ENCODE results near the gene TMEM139.
"Not testable (repeated sequence)": the region's sequence is repeated elsewhere in the genome, so short reads cannot be mapped to it uniquely, and the experiment has no call there.

Gene TMEM139

GRCh38 chr7:143288836-143289235, 4.1 kb downstream of the TMEM139 start:
- DNase-seq (ENCODE audit: low spot score) = no peak

GRCh38 chr7:143289421-143289820, 4.7 kb downstream of the TMEM139 start:
- DNase-seq (ENCODE audit: low spot score) = no peak

- DNase-seq (ENCODE audit: low spot score) = not testable (repeated sequence)
Observed at GRCh38 chr7:143289888-143290287, 5.1 kb downstream of the TMEM139 start.

GRCh38 chr7:143290293-143290692, 5.5 kb downstream of the TMEM139 start:
- no peak for DNase-seq (ENCODE audit: low spot score)

- no peak for DNase-seq (ENCODE audit: low spot score)
Observed at GRCh38 chr7:143292876-143293275, 8.1 kb downstream of the TMEM139 start.

DNA sequence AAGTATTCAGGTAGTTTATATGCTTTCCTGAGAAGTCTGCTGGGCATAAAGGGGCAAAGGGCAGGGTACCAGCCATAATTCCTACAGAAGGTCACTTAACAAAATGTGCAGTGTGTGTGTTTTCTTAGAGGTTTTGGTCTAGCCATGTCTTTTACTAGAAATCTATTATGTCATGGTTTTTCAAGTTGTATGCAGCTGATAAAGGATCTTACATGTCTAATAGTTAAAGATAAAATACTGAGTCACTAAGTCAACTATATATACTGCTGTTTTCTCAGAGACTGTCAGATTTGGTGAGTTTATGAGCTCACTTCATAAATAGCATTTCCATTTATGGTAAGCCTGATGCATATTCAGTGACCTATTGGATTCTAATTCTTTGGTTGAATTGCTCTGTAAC, 11.1 kb downstream of the TMEM139 start:
- no peak for DNase-seq (ENCODE audit: low spot score)

DNA sequence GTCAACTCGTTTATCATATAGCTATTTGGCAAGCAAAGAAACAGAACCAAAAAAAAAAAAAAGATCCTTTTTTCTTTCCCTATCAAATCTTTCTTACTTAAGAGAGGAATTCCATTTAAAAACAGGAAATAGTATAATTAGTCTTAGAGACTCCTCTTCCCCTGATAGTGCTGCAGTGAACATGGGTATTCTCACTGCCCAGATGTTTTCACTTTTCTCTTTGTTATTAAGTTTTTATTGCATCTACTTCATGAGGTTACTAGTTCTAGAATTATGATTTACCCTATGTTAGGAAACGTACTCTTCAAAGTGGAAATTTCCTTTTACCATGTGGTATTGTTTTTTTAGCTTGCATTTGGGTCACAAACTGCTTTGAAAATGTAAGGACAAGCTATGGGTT, 11.9 kb downstream of the TMEM139 start:
- no peak for DNase-seq (ENCODE audit: low spot score)

DNA sequence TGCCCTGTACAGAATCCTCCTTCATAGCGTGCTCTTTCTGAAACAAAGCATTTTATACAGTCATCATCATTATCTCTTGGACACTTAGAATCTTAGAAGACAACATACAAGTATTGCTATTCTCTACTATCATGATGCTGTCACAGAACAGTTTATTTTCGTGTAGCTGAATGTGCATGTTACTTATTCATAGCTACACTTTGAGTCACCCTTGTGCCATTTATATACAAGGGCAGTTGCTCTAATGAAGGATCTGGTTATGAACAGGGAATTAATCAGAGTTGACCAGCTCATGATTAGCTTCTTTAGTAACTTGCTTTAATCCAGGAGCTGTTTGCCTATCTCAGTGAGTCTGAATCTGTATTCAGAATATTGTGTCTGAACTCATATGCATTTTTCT, 14.6 kb downstream of the TMEM139 start:
- no peak for DNase-seq (ENCODE audit: low spot score)

- DNase-seq (ENCODE audit: low spot score) = no peak
Observed at GRCh38 chr7:143299840-143300239, 15.1 kb downstream of the TMEM139 start.

DNA sequence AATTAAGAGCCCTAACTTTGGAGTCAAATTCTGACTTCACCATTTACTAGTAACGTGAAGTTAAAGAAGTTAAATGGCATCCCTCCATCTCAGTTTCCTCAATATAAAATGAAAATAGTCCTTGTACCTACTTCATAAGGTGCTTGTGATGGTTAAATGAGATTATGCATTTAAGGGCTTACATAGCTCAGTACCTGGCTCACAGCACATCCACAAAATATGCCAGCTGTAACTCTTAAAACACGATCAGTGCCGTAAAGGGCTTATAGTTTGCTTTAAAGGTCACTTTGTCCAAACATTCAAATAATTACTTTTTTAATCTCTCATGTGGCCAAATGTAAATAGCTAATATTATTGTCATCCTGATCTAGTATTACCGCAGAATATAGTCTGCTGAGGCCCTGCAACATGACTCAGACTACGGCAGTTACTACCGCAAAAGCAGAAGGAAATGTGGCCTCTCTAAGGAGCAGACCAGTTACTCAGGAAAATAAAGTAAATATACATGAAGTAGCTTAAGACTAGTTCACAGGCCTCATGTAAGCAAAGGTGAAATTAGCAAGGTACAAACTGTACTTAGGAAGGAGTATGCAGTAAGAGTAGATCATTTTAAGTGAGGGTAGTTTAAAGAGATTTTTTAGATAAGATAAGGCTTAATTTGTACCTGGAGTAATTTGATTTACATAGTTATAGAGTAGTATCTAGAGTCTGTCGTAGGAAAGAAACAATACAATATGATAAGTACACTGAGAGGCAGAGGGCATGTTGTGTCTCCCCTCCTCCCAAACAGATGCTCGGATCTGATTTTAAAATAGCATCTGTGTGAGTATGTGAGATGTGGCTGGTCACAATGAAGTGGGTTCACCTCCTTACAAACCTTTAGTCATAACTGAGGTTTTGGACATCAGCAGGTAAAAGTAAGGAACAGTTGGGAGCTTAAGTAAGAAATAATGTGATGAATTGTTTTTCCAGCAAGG, 16.5 kb downstream of the TMEM139 start:
- DNase-seq (ENCODE audit: low spot score) = no peak

DNA sequence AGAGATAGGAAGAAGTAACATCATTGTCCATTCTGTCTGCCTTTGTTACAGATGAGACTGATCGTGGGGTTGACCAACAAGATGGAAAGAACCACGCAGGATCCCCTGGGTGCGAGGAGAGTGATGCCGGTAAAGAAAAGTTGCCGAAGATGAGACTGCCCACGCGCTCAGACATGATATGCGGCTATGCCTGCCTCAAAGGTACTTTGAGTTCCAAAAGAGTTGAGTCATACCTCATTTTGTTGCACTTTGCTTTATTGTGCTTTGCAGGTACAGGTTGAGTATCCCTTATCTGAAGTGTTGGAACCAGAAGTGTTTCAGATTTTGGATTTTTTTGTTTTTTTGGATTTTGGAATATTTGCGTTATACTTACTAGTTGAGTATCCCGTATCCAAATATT, 19.0 kb downstream of the TMEM139 start:
- no peak for DNase-seq (ENCODE audit: low spot score)

- no peak for DNase-seq (ENCODE audit: low spot score)
Observed at GRCh38 chr7:143304938-143305337, 20.2 kb downstream of the TMEM139 start.

DNA sequence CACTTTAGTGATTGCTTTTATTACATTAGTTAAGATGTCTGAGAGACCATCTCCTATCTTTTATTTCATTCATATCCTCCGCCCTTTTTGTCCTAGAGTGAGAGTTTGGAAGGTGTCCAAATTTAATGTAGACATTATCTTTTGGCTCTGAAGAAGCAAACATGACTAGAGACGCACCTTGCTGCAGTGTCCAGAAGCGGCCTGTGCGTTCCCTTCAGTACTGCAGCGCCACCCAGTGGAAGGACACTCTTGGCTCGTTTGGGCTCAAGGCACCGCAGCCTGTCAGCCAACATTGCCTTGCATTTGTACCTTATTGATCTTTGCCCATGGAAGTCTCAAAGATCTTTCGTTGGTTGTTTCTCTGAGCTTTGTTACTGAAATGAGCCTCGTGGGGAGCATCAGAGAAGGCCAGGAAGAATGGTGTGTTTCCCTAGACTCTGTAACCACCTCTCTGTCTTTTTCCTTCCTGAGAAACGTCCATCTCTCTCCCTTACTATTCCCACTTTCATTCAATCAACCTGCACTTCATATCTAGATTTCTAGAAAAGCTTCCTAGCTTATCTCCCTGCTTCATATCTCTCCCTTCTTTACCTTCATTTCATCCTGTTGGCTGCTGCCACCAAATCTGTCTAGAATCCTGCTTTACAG, 20.8 kb downstream of the TMEM139 start:
- no peak for DNase-seq (ENCODE audit: low spot score)

GRCh38 chr7:143308632-143309031, 23.9 kb downstream of the TMEM139 start:
- DNase-seq (ENCODE audit: low spot score) = no peak

GRCh38 chr7:143314127-143314526, 29.4 kb downstream of the TMEM139 start:
- no peak for DNase-seq (ENCODE audit: low spot score)

- DNase-seq (ENCODE audit: low spot score) = no peak
Observed at GRCh38 chr7:143315776-143316175, 31.0 kb downstream of the TMEM139 start, which contains the start of gene CLCN1. Gene CLCN1 (plus strand): TSS chr7:143316111. CDS start chr7:143316213, 102 bp downstream.

DNA sequence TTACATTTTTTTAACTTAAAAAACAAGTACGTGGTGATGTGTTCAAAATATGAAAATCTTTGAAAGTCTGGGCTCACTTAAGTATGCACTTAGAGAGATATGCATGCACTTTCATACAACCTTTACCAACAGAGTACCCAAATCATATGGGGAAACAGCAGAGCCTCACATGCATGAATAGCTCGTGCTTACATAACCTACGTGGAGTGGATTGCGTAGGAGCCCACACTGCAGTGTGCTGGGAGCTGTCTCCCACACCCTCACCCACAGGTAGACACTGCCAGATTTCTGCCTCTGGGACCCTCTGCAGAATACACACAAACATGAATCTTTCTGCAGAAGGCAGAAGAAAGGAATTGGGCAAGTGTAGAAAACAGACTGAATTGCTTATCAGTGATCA, 31.7 kb downstream of the TMEM139 start:
- no peak for DNase-seq (ENCODE audit: low spot score)

DNA sequence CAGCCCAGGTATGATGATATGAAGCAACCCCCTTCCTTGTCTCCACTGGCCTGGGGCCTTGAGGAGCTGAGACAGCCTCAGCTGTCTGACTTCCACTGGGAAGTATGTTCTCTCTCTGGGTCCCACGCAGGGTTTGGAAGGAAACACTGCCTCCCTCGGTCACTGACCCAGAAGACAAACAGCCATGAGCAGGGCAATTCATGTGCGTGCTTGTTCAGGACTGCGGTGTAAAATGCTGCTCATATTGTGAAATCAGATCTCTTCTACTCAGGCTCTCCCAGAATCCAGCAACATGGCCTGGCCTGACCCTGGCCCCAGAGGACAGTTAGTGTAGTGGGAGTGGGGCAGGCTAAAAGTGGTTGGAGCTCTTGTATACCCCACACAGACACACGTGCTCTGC, 33.9 kb downstream of the TMEM139 start:
- no peak for DNase-seq (ENCODE audit: low spot score)

- no peak for DNase-seq (ENCODE audit: low spot score)
Observed at GRCh38 chr7:143320620-143321019, 35.9 kb downstream of the TMEM139 start.

- DNase-seq (ENCODE audit: low spot score) = no peak
Observed at GRCh38 chr7:143321242-143321641, 36.5 kb downstream of the TMEM139 start.

GRCh38 chr7:143321734-143322133, 37.0 kb downstream of the TMEM139 start:
- no peak for DNase-seq (ENCODE audit: low spot score)

DNA sequence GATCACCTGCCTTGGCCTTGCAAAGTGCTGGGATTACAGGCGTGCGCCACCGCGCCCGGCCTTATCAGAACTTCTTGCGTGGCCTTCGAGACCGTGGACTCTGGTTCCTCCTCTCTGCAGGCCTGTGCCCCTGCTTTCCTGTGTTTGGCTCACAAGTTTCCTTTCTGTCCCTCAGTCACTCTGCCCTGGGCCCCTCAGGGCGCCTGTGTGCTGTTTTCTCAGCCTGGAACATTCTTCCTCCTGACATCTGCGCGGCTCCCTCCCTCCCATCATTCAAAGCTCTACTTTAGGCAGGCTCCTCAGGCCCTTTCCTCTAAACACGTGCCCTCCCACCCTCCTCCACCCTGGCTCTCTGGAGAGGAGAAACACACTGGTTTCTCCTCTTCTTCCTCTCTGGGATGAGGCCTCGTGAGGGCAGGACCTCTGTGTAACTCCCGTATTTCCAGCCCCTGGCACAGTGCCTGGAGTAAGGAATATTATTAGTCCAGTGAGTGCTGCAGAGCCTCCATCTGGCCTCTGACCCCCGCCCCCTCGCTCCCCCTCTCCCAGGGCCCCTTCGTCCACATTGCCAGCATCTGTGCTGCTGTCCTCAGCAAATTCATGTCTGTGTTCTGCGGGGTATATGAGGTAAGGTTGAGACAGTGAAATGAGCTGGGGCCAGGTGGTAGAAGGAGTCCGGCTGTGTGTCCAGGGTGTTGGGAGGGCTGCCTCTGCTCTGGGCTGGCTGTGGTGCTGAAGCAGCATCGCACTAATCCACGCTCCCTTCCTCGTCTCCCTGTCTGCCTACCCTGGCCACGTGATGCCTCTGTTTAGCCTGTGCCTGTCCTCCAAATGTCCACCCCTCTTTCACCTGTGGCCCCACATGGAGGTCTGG, 38.2 kb downstream of the TMEM139 start:
- peak; percentile 49 for DNase-seq (ENCODE audit: low spot score)

Measured in SK-N-DZ (cell line).